ENCODE data around the gene FCGBP. TPM values are rescaled to one million over a fixed set of nuclear protein-coding genes. Genes with fewer than 3 reads are reported as not detected.

The FCGBP gene
- total RNA-seq, 2 experiments from 2014 or later = 28.1 to 31.9 TPM

Other genes with a start within 250 kb of the FCGBP start
- not detected for gene LGALS14, start 230.2 kb downstream of the FCGBP start, total RNA-seq
- not detected for gene CLC, start 196.6 kb downstream of the FCGBP start, total RNA-seq
- gene LEUTX, start 155.8 kb downstream of the FCGBP start, total RNA-seq = not detected
- 10 to 100 TPM; 19.0 to 22.6 TPM for gene DYRK1B, start 100.5 kb downstream of the FCGBP start, total RNA-seq
- gene FBL, start 88.3 kb downstream of the FCGBP start, total RNA-seq = 100 to 1,000 TPM; 351 to 365 TPM
- gene PSMC4, start 36.5 kb upstream of the FCGBP start, total RNA-seq = 10 to 100 TPM; 75.9 to 79.0 TPM
- 1 to 10 TPM; 1.6 to 2.4 TPM for gene ZNF546, start 62.4 kb upstream of the FCGBP start, total RNA-seq
- gene ZNF780B, start 121.6 kb upstream of the FCGBP start, total RNA-seq = 10 to 100 TPM in 1 of 2 experiments, 1 to 10 TPM in 1; 9.8 to 14.8 TPM
- gene ZNF780A, start 156.3 kb upstream of the FCGBP start, total RNA-seq = 10 to 100 TPM; 10.6 to 11.6 TPM

All from CD8-positive, alpha-beta T cell (primary cell).